ENCODE data around the gene FBXO2. TPM values are rescaled to one million over a fixed set of nuclear protein-coding genes. Genes with fewer than 3 reads are reported as not detected.

Gene FBXO2
- total RNA-seq, 1 experiment from 2014 or later = 1.3 TPM

Other genes with a start within 250 kb of the FBXO2 start
- 0.14 TPM in 2 replicates for gene DISP3, start 175.3 kb downstream of the FBXO2 start, total RNA-seq (2014; rRNA removed; shearing (Covaris generic))
- gene FBXO44, start 448 bp upstream of the FBXO2 start, total RNA-seq (2014; rRNA removed; shearing (Covaris generic)) = 17.6 and 18.5 TPM in 2 replicates
- gene FBXO6, start 9.8 kb upstream of the FBXO2 start, total RNA-seq (2014; rRNA removed; shearing (Covaris generic)) = not detected in 2 replicates
- 70.3 and 72.0 TPM in 2 replicates for gene MAD2L2, start 26.7 kb upstream of the FBXO2 start, total RNA-seq (2014; rRNA removed; shearing (Covaris generic))
- gene DRAXIN, start 37.3 kb upstream of the FBXO2 start, total RNA-seq (2014; rRNA removed; shearing (Covaris generic)) = 4.0 and 7.0 TPM in 2 replicates
- 36.5 and 41.7 TPM in 2 replicates for gene AGTRAP, start 81.7 kb upstream of the FBXO2 start, total RNA-seq (2014; rRNA removed; shearing (Covaris generic))
- gene C1orf167, start 107.8 kb upstream of the FBXO2 start, total RNA-seq (2014; rRNA removed; shearing (Covaris generic)) = not detected in 2 replicates
- gene MTHFR, start 151.5 kb upstream of the FBXO2 start, total RNA-seq (2014; rRNA removed; shearing (Covaris generic)) = 3.5 and 4.6 TPM in 2 replicates
- 1.3 and 4.1 TPM in 2 replicates for gene CLCN6, start 151.8 kb upstream of the FBXO2 start, total RNA-seq (2014; rRNA removed; shearing (Covaris generic))
- gene NPPA, start 193.4 kb upstream of the FBXO2 start, total RNA-seq (2014; rRNA removed; shearing (Covaris generic)) = not detected in 2 replicates
- gene NPPB, start 204.5 kb upstream of the FBXO2 start, total RNA-seq (2014; rRNA removed; shearing (Covaris generic)) = 6.5 and 12.8 TPM in 2 replicates